ENCODE data around the gene KRTAP9-7. TPM values are rescaled to one million over a fixed set of nuclear protein-coding genes. Genes with fewer than 3 reads are reported as not detected.

Gene KRTAP9-7
- total RNA-seq, 1 experiment from 2014 or later, result not detected

DNA sequence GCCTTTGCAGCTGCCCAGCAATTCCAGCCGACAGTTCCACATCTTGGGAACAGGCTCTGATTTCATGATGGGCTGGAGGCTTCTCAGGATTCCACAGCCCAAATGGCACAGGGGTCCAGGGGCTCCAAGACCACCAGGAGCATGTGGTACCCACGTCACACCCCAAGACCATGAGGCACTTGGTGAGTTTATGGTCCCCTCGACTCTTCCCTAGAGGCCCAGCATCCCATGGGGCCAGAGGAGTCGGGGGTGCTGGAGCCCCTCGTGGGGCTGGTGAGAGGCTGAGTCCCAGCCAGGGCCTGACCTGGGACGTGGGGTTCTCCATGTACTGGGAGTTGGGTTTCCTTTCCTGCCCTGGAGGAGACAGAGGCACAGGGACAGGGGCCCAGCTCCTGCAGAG lies 50.1 kb downstream of the KRTAP9-7 start:
- H3K4me3 ChIP-seq (ENCODE audit: low read depth in 2 of 2, low read length in 2 of 2), result no peak overlapping the region
- H3K9me3 ChIP-seq (ENCODE audit: control insufficient read depth, insufficient read depth, low read depth, low read length), result no peaks in the 10 kb centered on the region
- in situ Hi-C loops (cut with HindIII; ENCODE audit: low pct_unique_long_range_greater_than_20kb, low sequenced_read_pairs), result no loop called here
- TF ChIP-seq TCF7L2 (IDR thresholded peaks at IDR 0.05; ENCODE audit: low read depth, low read length) (no peak), POLR2AphosphoS5 (IDR thresholded peaks at IDR 0.05; ENCODE audit: low read depth, low read length) (no peak), SIN3A (IDR thresholded peaks at IDR 0.05; ENCODE audit: borderline replicate concordance, insufficient read depth, low read depth, low read length) (no peak)
- TF ChIP-seq, protein P1, sequence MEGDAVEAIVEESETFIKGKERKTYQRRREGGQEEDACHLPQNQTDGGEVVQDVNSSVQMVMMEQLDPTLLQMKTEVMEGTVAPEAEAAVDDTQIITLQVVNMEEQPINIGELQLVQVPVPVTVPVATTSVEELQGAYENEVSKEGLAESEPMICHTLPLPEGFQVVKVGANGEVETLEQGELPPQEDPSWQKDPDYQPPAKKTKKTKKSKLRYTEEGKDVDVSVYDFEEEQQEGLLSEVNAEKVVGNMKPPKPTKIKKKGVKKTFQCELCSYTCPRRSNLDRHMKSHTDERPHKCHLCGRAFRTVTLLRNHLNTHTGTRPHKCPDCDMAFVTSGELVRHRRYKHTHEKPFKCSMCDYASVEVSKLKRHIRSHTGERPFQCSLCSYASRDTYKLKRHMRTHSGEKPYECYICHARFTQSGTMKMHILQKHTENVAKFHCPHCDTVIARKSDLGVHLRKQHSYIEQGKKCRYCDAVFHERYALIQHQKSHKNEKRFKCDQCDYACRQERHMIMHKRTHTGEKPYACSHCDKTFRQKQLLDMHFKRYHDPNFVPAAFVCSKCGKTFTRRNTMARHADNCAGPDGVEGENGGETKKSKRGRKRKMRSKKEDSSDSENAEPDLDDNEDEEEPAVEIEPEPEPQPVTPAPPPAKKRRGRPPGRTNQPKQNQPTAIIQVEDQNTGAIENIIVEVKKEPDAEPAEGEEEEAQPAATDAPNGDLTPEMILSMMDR (IDR thresholded peaks at IDR 0.05), result no peak
- TF ChIP-seq, protein P2, sequence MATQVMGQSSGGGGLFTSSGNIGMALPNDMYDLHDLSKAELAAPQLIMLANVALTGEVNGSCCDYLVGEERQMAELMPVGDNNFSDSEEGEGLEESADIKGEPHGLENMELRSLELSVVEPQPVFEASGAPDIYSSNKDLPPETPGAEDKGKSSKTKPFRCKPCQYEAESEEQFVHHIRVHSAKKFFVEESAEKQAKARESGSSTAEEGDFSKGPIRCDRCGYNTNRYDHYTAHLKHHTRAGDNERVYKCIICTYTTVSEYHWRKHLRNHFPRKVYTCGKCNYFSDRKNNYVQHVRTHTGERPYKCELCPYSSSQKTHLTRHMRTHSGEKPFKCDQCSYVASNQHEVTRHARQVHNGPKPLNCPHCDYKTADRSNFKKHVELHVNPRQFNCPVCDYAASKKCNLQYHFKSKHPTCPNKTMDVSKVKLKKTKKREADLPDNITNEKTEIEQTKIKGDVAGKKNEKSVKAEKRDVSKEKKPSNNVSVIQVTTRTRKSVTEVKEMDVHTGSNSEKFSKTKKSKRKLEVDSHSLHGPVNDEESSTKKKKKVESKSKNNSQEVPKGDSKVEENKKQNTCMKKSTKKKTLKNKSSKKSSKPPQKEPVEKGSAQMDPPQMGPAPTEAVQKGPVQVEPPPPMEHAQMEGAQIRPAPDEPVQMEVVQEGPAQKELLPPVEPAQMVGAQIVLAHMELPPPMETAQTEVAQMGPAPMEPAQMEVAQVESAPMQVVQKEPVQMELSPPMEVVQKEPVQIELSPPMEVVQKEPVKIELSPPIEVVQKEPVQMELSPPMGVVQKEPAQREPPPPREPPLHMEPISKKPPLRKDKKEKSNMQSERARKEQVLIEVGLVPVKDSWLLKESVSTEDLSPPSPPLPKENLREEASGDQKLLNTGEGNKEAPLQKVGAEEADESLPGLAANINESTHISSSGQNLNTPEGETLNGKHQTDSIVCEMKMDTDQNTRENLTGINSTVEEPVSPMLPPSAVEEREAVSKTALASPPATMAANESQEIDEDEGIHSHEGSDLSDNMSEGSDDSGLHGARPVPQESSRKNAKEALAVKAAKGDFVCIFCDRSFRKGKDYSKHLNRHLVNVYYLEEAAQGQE (IDR thresholded peaks at IDR 0.05; ENCODE audit: insufficient read depth in 1 of 2, low read depth in 2 of 2, low read length in 1 of 2), result no peak
- ATAC-seq (no peak), DNase-seq (ENCODE audit: low read depth, low spot score) (no peak)
- H3K4me1 ChIP-seq (ENCODE audit: control insufficient read depth, insufficient read depth, low read length), result no peaks in the 10 kb centered on the region
- no peak overlapping the region for H3K27ac ChIP-seq (ENCODE audit: low read length)
- POLR2A ChIA-PET, result no interaction called here
- CTCF ChIA-PET, result no interaction called here
- intact Hi-C loops (cut with micrococcal nuclease; ENCODE audit: unreplicated experiment), result loop anchor here (10.0 kb wide), 1 partner anchor 339 kb away; no protein-coding TSS in a partner anchor
- no TSS peak for BruUV-seq (replicated peaks)
- H3K27me3 ChIP-seq (ENCODE audit: control insufficient read depth, insufficient read depth, low read length), result no peaks in the 10 kb centered on the region
- H3K36me3 ChIP-seq (ENCODE audit: control insufficient read depth, insufficient read depth, low read length), result no peaks in the 10 kb centered on the region

Other genes with a start within 250 kb of the KRTAP9-7 start
- gene KRTAP1-5, start 248.5 kb upstream of the KRTAP9-7 start, total RNA-seq (2021; ENCODE audit: unreplicated experiment), result not detected
- gene KRTAP1-4, start 245.5 kb upstream of the KRTAP9-7 start, total RNA-seq (2021; ENCODE audit: unreplicated experiment), result not detected
- gene KRTAP1-3, start 240.8 kb upstream of the KRTAP9-7 start, total RNA-seq (2021; ENCODE audit: unreplicated experiment), result not detected
- gene KRTAP1-1, start 234.2 kb upstream of the KRTAP9-7 start, total RNA-seq (2021; ENCODE audit: unreplicated experiment), result not detected
- not detected for gene KRTAP2-1, start 228.4 kb upstream of the KRTAP9-7 start, total RNA-seq (2021; ENCODE audit: unreplicated experiment)
- not detected for gene KRTAP2-2, start 220.5 kb upstream of the KRTAP9-7 start, total RNA-seq (2021; ENCODE audit: unreplicated experiment)
- not detected for gene KRTAP2-3, start 215.6 kb upstream of the KRTAP9-7 start, total RNA-seq (2021; ENCODE audit: unreplicated experiment)
- not detected for gene KRTAP2-4, start 209.8 kb upstream of the KRTAP9-7 start, total RNA-seq (2021; ENCODE audit: unreplicated experiment)
- not detected for gene KRTAP4-7, start 191.5 kb upstream of the KRTAP9-7 start, total RNA-seq (2021; ENCODE audit: unreplicated experiment)
- not detected for gene KRTAP4-8, start 177.6 kb upstream of the KRTAP9-7 start, total RNA-seq (2021; ENCODE audit: unreplicated experiment)
- not detected for gene KRTAP4-16, start 173.5 kb upstream of the KRTAP9-7 start, total RNA-seq (2021; ENCODE audit: unreplicated experiment)
- not detected for gene KRTAP4-9, start 170.3 kb upstream of the KRTAP9-7 start, total RNA-seq (2021; ENCODE audit: unreplicated experiment)
- gene KRTAP4-11, start 157.3 kb upstream of the KRTAP9-7 start, total RNA-seq (2021; ENCODE audit: unreplicated experiment), result not detected
- gene KRTAP4-12, start 151.5 kb upstream of the KRTAP9-7 start, total RNA-seq (2021; ENCODE audit: unreplicated experiment), result not detected
- not detected for gene KRTAP4-6, start 135.2 kb upstream of the KRTAP9-7 start, total RNA-seq (2021; ENCODE audit: unreplicated experiment)
- not detected for gene KRTAP4-5, start 125.9 kb upstream of the KRTAP9-7 start, total RNA-seq (2021; ENCODE audit: unreplicated experiment)
- not detected for gene KRTAP4-4, start 115.0 kb upstream of the KRTAP9-7 start, total RNA-seq (2021; ENCODE audit: unreplicated experiment)
- not detected for gene KRTAP4-3, start 107.5 kb upstream of the KRTAP9-7 start, total RNA-seq (2021; ENCODE audit: unreplicated experiment)
- not detected for gene KRTAP4-2, start 97.5 kb upstream of the KRTAP9-7 start, total RNA-seq (2021; ENCODE audit: unreplicated experiment)
- not detected for gene KRTAP4-1, start 90.8 kb upstream of the KRTAP9-7 start, total RNA-seq (2021; ENCODE audit: unreplicated experiment)
- not detected for gene KRTAP9-1, start 85.8 kb upstream of the KRTAP9-7 start, total RNA-seq (2021; ENCODE audit: unreplicated experiment)
- gene KRTAP9-2, start 49.0 kb upstream of the KRTAP9-7 start, total RNA-seq (2021; ENCODE audit: unreplicated experiment), result not detected
- not detected for gene KRTAP9-3, start 43.2 kb upstream of the KRTAP9-7 start, total RNA-seq (2021; ENCODE audit: unreplicated experiment)
- not detected for gene KRTAP9-8, start 37.7 kb upstream of the KRTAP9-7 start, total RNA-seq (2021; ENCODE audit: unreplicated experiment)
- not detected for gene KRTAP9-4, start 26.0 kb upstream of the KRTAP9-7 start, total RNA-seq (2021; ENCODE audit: unreplicated experiment)
- not detected for gene KRTAP9-9, start 20.3 kb upstream of the KRTAP9-7 start, total RNA-seq (2021; ENCODE audit: unreplicated experiment)
- gene KRTAP9-6, start 10.3 kb upstream of the KRTAP9-7 start, total RNA-seq (2021; ENCODE audit: unreplicated experiment), result not detected
- not detected for gene KRTAP29-1, start 27.2 kb downstream of the KRTAP9-7 start, total RNA-seq (2021; ENCODE audit: unreplicated experiment)
- gene KRTAP16-1, start 33.6 kb downstream of the KRTAP9-7 start, total RNA-seq (2021; ENCODE audit: unreplicated experiment), result not detected
- not detected for gene KRTAP17-1, start 40.0 kb downstream of the KRTAP9-7 start, total RNA-seq (2021; ENCODE audit: unreplicated experiment)
- gene KRT33A, start 75.1 kb downstream of the KRTAP9-7 start, total RNA-seq (2021; ENCODE audit: unreplicated experiment), result not detected
- not detected for gene KRT33B, start 94.1 kb downstream of the KRTAP9-7 start, total RNA-seq (2021; ENCODE audit: unreplicated experiment)
- not detected for gene KRT34, start 106.6 kb downstream of the KRTAP9-7 start, total RNA-seq (2021; ENCODE audit: unreplicated experiment)
- gene KRT31, start 121.9 kb downstream of the KRTAP9-7 start, total RNA-seq (2021; ENCODE audit: unreplicated experiment), result not detected
- gene KRT37, start 148.9 kb downstream of the KRTAP9-7 start, total RNA-seq (2021; ENCODE audit: unreplicated experiment), result not detected
- gene KRT38, start 165.3 kb downstream of the KRTAP9-7 start, total RNA-seq (2021; ENCODE audit: unreplicated experiment), result not detected
- gene KRT32, start 191.7 kb downstream of the KRTAP9-7 start, total RNA-seq (2021; ENCODE audit: unreplicated experiment), result 0.72 TPM
- not detected for gene KRT35, start 205.5 kb downstream of the KRTAP9-7 start, total RNA-seq (2021; ENCODE audit: unreplicated experiment)
- not detected for gene KRT36, start 214.2 kb downstream of the KRTAP9-7 start, total RNA-seq (2021; ENCODE audit: unreplicated experiment)
- 0.36 TPM for gene KRT13, start 229.9 kb downstream of the KRTAP9-7 start, total RNA-seq (2021; ENCODE audit: unreplicated experiment)
- 70.4 TPM for gene KRT15, start 243.2 kb downstream of the KRTAP9-7 start, total RNA-seq (2021; ENCODE audit: unreplicated experiment)